ENCODE results near the gene SPTLC2.

- TF ChIP-seq CTCF (IDR thresholded peaks at IDR 0.05): no peak
- TF ChIP-seq EZH2phosphoT487 (IDR thresholded peaks at IDR 0.05): no peak
These were observed 5.9 kb downstream of the SPTLC2 start for GRCh38 chr14:77610553-77610952.
